Brain microvascular endothelial cell (primary cell): ENCODE measurements around the gene SMOC2.
"Not testable (repeated sequence)": the region's sequence is repeated elsewhere in the genome, so short reads cannot be mapped to it uniquely, and the experiment has no call there.

ENCODE experiments used
- DNase-seq: peaks from one replicate; pipeline ENCODE4 v3.0.0-alpha.2; 2020
- H3K27ac ChIP-seq: fragments of 250-450 bp; sonication (Bioruptor Pico); 2 replicates; pipeline ENCODE4 v1.5.1; 2020; ENCODE audit warnings: mild to moderate bottlenecking, moderate library complexity
- H3K27me3 ChIP-seq: fragments of 250-450 bp; sonication (Bioruptor Pico); replicated peaks from 2 replicates; pipeline ENCODE4 v1.5.1; 2020; ENCODE audit warnings: mild to moderate bottlenecking
- H3K36me3 ChIP-seq: fragments of 250-450 bp; sonication (Bioruptor Pico); replicated peaks from 2 replicates; pipeline ENCODE4 v1.5.1; 2020; ENCODE audit warnings: mild to moderate bottlenecking
- H3K4me3 ChIP-seq: 2 replicates; pipeline ENCODE4 v1.5.1; 2011; ENCODE audit warnings: low read depth, mild to moderate bottlenecking, control low read depth, low read length, moderate library complexity
- CTCF ChIP-seq: IDR thresholded peaks from 2 replicates; pipeline ENCODE4 v1.5.1; 2011; ENCODE audit warnings: low read depth, mild to moderate bottlenecking, moderate library complexity, low read length, control low read depth, inconsistent platforms; ENCODE audit errors: missing control alignments
- in situ Hi-C: cut with HindIII; loops from 2 replicates; pipeline ENCODE4 v1.10.0; 2017; ENCODE audit warnings: low sequenced_read_pairs, low pct_ligation_motif_present

The SMOC2 gene

GRCh38 chr6:168571268-168571667, 130.3 kb downstream of the SMOC2 start:
- TF ChIP-seq CTCF = no peak
- in situ Hi-C loops = no loop called here
- H3K36me3 ChIP-seq = no peaks in the 10 kb centered on the region
- no peaks in the 10 kb centered on the region for H3K27me3 ChIP-seq
- no peak for DNase-seq
- H3K27ac ChIP-seq = no peak overlapping the region
- H3K4me3 ChIP-seq = no peak overlapping the region

GRCh38 chr6:168573276-168573835, 132.4 kb downstream of the SMOC2 start:
- in situ Hi-C loops, H3K27ac ChIP-seq, DNase-seq, H3K27me3 ChIP-seq, H3K36me3 ChIP-seq, H3K4me3 ChIP-seq: not testable (repeated sequence)

- in situ Hi-C loops = no loop called here
- H3K27me3 ChIP-seq = no peaks in the 10 kb centered on the region
- TF ChIP-seq CTCF = no peak
- no peaks in the 10 kb centered on the region for H3K36me3 ChIP-seq
- no peak for DNase-seq
- no peak overlapping the region for H3K4me3 ChIP-seq
- no peak overlapping the region for H3K27ac ChIP-seq
These were observed 133.2 kb downstream of the SMOC2 start for GRCh38 chr6:168574075-168574698.

- no peak for TF ChIP-seq CTCF
- Histone ChIP-seq H3K4me3 (no peak overlapping the region), H3K27ac (no peak overlapping the region), H3K27me3 (no peaks in the 10 kb centered on the region), H3K36me3 (no peaks in the 10 kb centered on the region)
- in situ Hi-C loops = no loop called here
- DNase-seq = no peak
These were observed 133.8 kb downstream of the SMOC2 start for GRCh38 chr6:168574699-168575195.

GRCh38 chr6:168575346-168576098, 134.5 kb downstream of the SMOC2 start:
- H3K27ac ChIP-seq = no peak overlapping the region
- H3K27me3 ChIP-seq = no peaks in the 10 kb centered on the region
- H3K36me3 ChIP-seq = no peaks in the 10 kb centered on the region
- DNase-seq = no peak
- TF ChIP-seq CTCF = no peak
- in situ Hi-C loops = no loop called here
- H3K4me3 ChIP-seq = no peak overlapping the region

- Histone ChIP-seq H3K27ac (no peak overlapping the region), H3K4me3 (no peak overlapping the region), H3K36me3 (no peaks in the 10 kb centered on the region), H3K27me3 (no peaks in the 10 kb centered on the region)
- DNase-seq = no peak
- TF ChIP-seq CTCF = no peak
- in situ Hi-C loops = no loop called here
These were observed 135.4 kb downstream of the SMOC2 start for GRCh38 chr6:168576388-168576787.
